A673 (cell line): ENCODE measurements around the gene SCYGR3.

ENCODE experiments used
- CTCF ChIP-seq: fragments of 300-800, 200-600 bp; sonication (generic); conservative IDR thresholded peaks from 2 replicates; pipeline ENCODE4 v1.5.1; 2017; ENCODE audit warnings: low read depth, mild to moderate bottlenecking, antibody characterized with exemption, low read length, moderate library complexity, mixed read lengths
- EZH2 ChIP-seq: fragments of 200-600 bp; sonication (generic); IDR thresholded peaks from 2 replicates; pipeline ENCODE4 v1.6.1; 2017; ENCODE audit warnings: borderline replicate concordance, low read depth, mild to moderate bottlenecking, mixed read lengths, antibody characterized with exemption, low read length; ENCODE audit not compliant: poor library complexity, severe bottlenecking

DNA sequence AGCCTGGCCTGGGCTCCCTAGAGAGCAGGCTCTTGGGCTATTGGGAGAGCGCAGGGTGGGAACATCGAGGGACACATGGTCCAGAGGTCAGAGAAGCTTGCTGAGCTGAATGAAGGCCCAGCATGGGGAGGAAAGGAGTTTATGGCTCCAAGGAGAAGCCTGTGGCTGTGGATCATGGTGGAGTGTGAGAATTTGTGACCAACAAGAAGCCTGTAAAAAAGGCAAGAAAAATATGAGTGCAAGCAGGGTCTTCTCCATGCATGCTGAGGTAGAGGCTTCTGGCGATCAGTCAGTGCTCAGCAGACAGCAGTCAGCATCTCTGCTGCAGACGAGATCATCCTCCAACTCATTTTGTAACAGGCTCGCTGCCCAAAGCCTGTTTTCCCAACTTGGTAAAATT is 1.3 kb upstream of the SCYGR3 start:
- TF ChIP-seq CTCF: no peak
- no peak for TF ChIP-seq EZH2
